ENCODE data around the gene EEPD1. TPM values are rescaled to one million over a fixed set of nuclear protein-coding genes. Genes with fewer than 3 reads are reported as not detected.

Gene EEPD1
- total and polyA plus RNA-seq, 5 donors from 2014 or later = 9.2 to 24.4 (median 11.1) TPM

- no peak overlapping the region for H3K27ac ChIP-seq (ENCODE audit: insufficient read depth, low read length, poor library complexity, severe bottlenecking)
- no peaks in the 10 kb centered on the region for H3K9me3 Mint-ChIP-seq
- H3K9me3 ChIP-seq (ENCODE audit: control insufficient read depth in 2 of 2, low read length in 2 of 2) = no peaks in the 10 kb centered on the region
- H3K27me3 Mint-ChIP-seq = no peaks in the 10 kb centered on the region
- peaks cover 47% of the 10 kb centered on the region for H3K4me1 ChIP-seq (ENCODE audit: control insufficient read depth, insufficient read depth, low read length, poor library complexity, severe bottlenecking)
- no peaks in the 10 kb centered on the region for H3K27me3 ChIP-seq (ENCODE audit: control insufficient read depth, insufficient read depth, low read length)
- peaks cover 4 to 64% (median 37%) of the 10 kb centered on the region in 4 donors for H3K4me1 Mint-ChIP-seq
- no peaks in the 10 kb centered on the region for H3K36me3 ChIP-seq (ENCODE audit: control insufficient read depth, insufficient read depth, low read length)
- peak overlapping the region; percentile 60 to 93 (median 62) for H3K27ac Mint-ChIP-seq
- H3K4me3 ChIP-seq (ENCODE audit: low read depth, low read length) = no peak overlapping the region
- DNase-seq (no peak), ATAC-seq (ENCODE audit: low read depth in 2 of 2) (no peak)
- no peak overlapping the region for H3K4me3 Mint-ChIP-seq
- H3K36me3 Mint-ChIP-seq = no peaks in the 10 kb centered on the region
Measured at GRCh38 chr7:36284456-36285090, 131.5 kb downstream of the EEPD1 start.

- H3K27ac Mint-ChIP-seq = peak overlapping the region in 1 of 3 donors; percentile 93
- no peaks in the 10 kb centered on the region for H3K9me3 Mint-ChIP-seq
- DNase-seq (no peak), ATAC-seq (ENCODE audit: low read depth in 2 of 2) (no peak)
- H3K36me3 Mint-ChIP-seq = no peaks in the 10 kb centered on the region
- peaks cover 4 to 64% (median 37%) of the 10 kb centered on the region in 4 donors for H3K4me1 Mint-ChIP-seq
- no peaks in the 10 kb centered on the region for H3K9me3 ChIP-seq (ENCODE audit: control insufficient read depth in 2 of 2, low read length in 2 of 2)
- no peaks in the 10 kb centered on the region for H3K27me3 Mint-ChIP-seq
- no peak overlapping the region for H3K4me3 Mint-ChIP-seq
- peaks cover 47% of the 10 kb centered on the region for H3K4me1 ChIP-seq (ENCODE audit: control insufficient read depth, insufficient read depth, low read length, poor library complexity, severe bottlenecking)
- no peaks in the 10 kb centered on the region for H3K36me3 ChIP-seq (ENCODE audit: control insufficient read depth, insufficient read depth, low read length)
- H3K27ac ChIP-seq (ENCODE audit: insufficient read depth, low read length, poor library complexity, severe bottlenecking) = peak overlapping the region; percentile 77
- no peak overlapping the region for H3K4me3 ChIP-seq (ENCODE audit: low read depth, low read length)
- no peaks in the 10 kb centered on the region for H3K27me3 ChIP-seq (ENCODE audit: control insufficient read depth, insufficient read depth, low read length)
Measured at GRCh38 chr7:36285276-36285675, 132.2 kb downstream of the EEPD1 start.

GRCh38 chr7:36286226-36286625 lies 133.2 kb downstream of the EEPD1 start:
- peak overlapping the region; percentile 93 to 98 (median 96) for H3K27ac Mint-ChIP-seq
- H3K27me3 Mint-ChIP-seq = no peaks in the 10 kb centered on the region
- Histone ChIP-seq H3K9me3 (ENCODE audit: control insufficient read depth in 2 of 2, low read length in 2 of 2) (no peaks in the 10 kb centered on the region), H3K36me3 (ENCODE audit: control insufficient read depth, insufficient read depth, low read length) (no peaks in the 10 kb centered on the region), H3K27ac (ENCODE audit: insufficient read depth, low read length, poor library complexity, severe bottlenecking) (peak overlapping the region; percentile 77), H3K4me3 (ENCODE audit: low read depth, low read length) (peak overlapping the region; percentile 57), H3K4me1 (ENCODE audit: control insufficient read depth, insufficient read depth, low read length, poor library complexity, severe bottlenecking) (peaks cover 47% of the 10 kb centered on the region), H3K27me3 (ENCODE audit: control insufficient read depth, insufficient read depth, low read length) (no peaks in the 10 kb centered on the region)
- H3K4me1 Mint-ChIP-seq = peaks cover 5 to 68% (median 37%) of the 10 kb centered on the region in 4 donors
- H3K9me3 Mint-ChIP-seq = no peaks in the 10 kb centered on the region
- H3K36me3 Mint-ChIP-seq = no peaks in the 10 kb centered on the region
- peak; percentile 39 to 80 (median 50) for DNase-seq
- ATAC-seq (ENCODE audit: low read depth in 2 of 2) = peak; percentile 55 to 57
- peak overlapping the region; percentile 71 to 94 (median 76) for H3K4me3 Mint-ChIP-seq

GRCh38 chr7:36286688-36287087 lies 133.6 kb downstream of the EEPD1 start:
- Histone ChIP-seq H3K27me3 (ENCODE audit: control insufficient read depth, insufficient read depth, low read length) (no peaks in the 10 kb centered on the region), H3K36me3 (ENCODE audit: control insufficient read depth, insufficient read depth, low read length) (no peaks in the 10 kb centered on the region), H3K9me3 (ENCODE audit: control insufficient read depth in 2 of 2, low read length in 2 of 2) (no peaks in the 10 kb centered on the region), H3K4me1 (ENCODE audit: control insufficient read depth, insufficient read depth, low read length, poor library complexity, severe bottlenecking) (peaks cover 50% of the 10 kb centered on the region), H3K4me3 (ENCODE audit: low read depth, low read length) (peak overlapping the region; percentile 57), H3K27ac (ENCODE audit: insufficient read depth, low read length, poor library complexity, severe bottlenecking) (peak overlapping the region; percentile 77)
- ATAC-seq (ENCODE audit: low read depth in 2 of 2) = no peak
- DNase-seq = no peak
- Mint-ChIP-seq H3K36me3 (no peaks in the 10 kb centered on the region), H3K4me1 (peaks cover 9 to 69% (median 38%) of the 10 kb centered on the region in 4 donors), H3K27me3 (no peaks in the 10 kb centered on the region), H3K4me3 (peak overlapping the region; percentile 71 to 94 (median 76)), H3K27ac (peak overlapping the region; percentile 93 to 98 (median 96)), H3K9me3 (no peaks in the 10 kb centered on the region)

- peak overlapping the region; percentile 80 for H3K4me3 ChIP-seq (ENCODE audit: low read depth, low read length)
- H3K27ac ChIP-seq (ENCODE audit: insufficient read depth, low read length, poor library complexity, severe bottlenecking) = peak overlapping the region; percentile 77
- DNase-seq = peak in 2 of 3 donors; percentile 24 to 68
- peak; percentile 28 to 29 for ATAC-seq (ENCODE audit: low read depth in 2 of 2)
- peaks cover 54% of the 10 kb centered on the region for H3K4me1 ChIP-seq (ENCODE audit: control insufficient read depth, insufficient read depth, low read length, poor library complexity, severe bottlenecking)
- no peaks in the 10 kb centered on the region for H3K9me3 ChIP-seq (ENCODE audit: control insufficient read depth in 2 of 2, low read length in 2 of 2)
- H3K36me3 ChIP-seq (ENCODE audit: control insufficient read depth, insufficient read depth, low read length) = no peaks in the 10 kb centered on the region
- no peaks in the 10 kb centered on the region for H3K9me3 Mint-ChIP-seq
- no peaks in the 10 kb centered on the region for H3K27me3 Mint-ChIP-seq
- peak overlapping the region; percentile 80 to 89 (median 87) for H3K4me3 Mint-ChIP-seq
- H3K27me3 ChIP-seq (ENCODE audit: control insufficient read depth, insufficient read depth, low read length) = no peaks in the 10 kb centered on the region
- peak overlapping the region; percentile 86 to 98 (median 93) for H3K27ac Mint-ChIP-seq
- no peaks in the 10 kb centered on the region for H3K36me3 Mint-ChIP-seq
- peaks cover 10 to 72% (median 39%) of the 10 kb centered on the region in 4 donors for H3K4me1 Mint-ChIP-seq
Measured at GRCh38 chr7:36287371-36288241, 134.6 kb downstream of the EEPD1 start.

GRCh38 chr7:36288501-36288900 lies 135.4 kb downstream of the EEPD1 start:
- Mint-ChIP-seq H3K27ac (peak overlapping the region; percentile 86 to 98 (median 93)), H3K36me3 (no peaks in the 10 kb centered on the region), H3K27me3 (no peaks in the 10 kb centered on the region), H3K4me1 (peaks cover 10 to 64% (median 36%) of the 10 kb centered on the region in 4 donors), H3K4me3 (peak overlapping the region in 3 of 4 donors; percentile 80 to 89 (median 85)), H3K9me3 (no peaks in the 10 kb centered on the region)
- Histone ChIP-seq H3K4me1 (ENCODE audit: control insufficient read depth, insufficient read depth, low read length, poor library complexity, severe bottlenecking) (peaks cover 47% of the 10 kb centered on the region), H3K27ac (ENCODE audit: insufficient read depth, low read length, poor library complexity, severe bottlenecking) (peak overlapping the region; percentile 77), H3K27me3 (ENCODE audit: control insufficient read depth, insufficient read depth, low read length) (no peaks in the 10 kb centered on the region), H3K4me3 (ENCODE audit: low read depth, low read length) (peak overlapping the region; percentile 80), H3K36me3 (ENCODE audit: control insufficient read depth, insufficient read depth, low read length) (no peaks in the 10 kb centered on the region), H3K9me3 (ENCODE audit: control insufficient read depth in 2 of 2, low read length in 2 of 2) (no peaks in the 10 kb centered on the region)
- DNase-seq (no peak), ATAC-seq (ENCODE audit: low read depth in 2 of 2) (no peak)

- no peak overlapping the region for H3K4me3 Mint-ChIP-seq
Measured at GRCh38 chr7:36289833-36290661, 137.0 kb downstream of the EEPD1 start.

More at GRCh38 chr7:36289833-36290661, 137.0 kb downstream of the EEPD1 start:
- DNase-seq (no peak), ATAC-seq (ENCODE audit: low read depth in 2 of 2) (no peak)
- no peak overlapping the region for H3K4me3 ChIP-seq (ENCODE audit: low read depth, low read length)
- no peak overlapping the region for H3K27ac Mint-ChIP-seq
- no peaks in the 10 kb centered on the region for H3K27me3 ChIP-seq (ENCODE audit: control insufficient read depth, insufficient read depth, low read length)
- no peak overlapping the region for H3K27ac ChIP-seq (ENCODE audit: insufficient read depth, low read length, poor library complexity, severe bottlenecking)
- H3K4me1 ChIP-seq (ENCODE audit: control insufficient read depth, insufficient read depth, low read length, poor library complexity, severe bottlenecking) = peaks cover 46% of the 10 kb centered on the region
- peaks cover 10 to 51% (median 31%) of the 10 kb centered on the region in 4 donors for H3K4me1 Mint-ChIP-seq
- no peaks in the 10 kb centered on the region for H3K9me3 ChIP-seq (ENCODE audit: control insufficient read depth in 2 of 2, low read length in 2 of 2)
- H3K9me3 Mint-ChIP-seq = no peaks in the 10 kb centered on the region
- H3K36me3 Mint-ChIP-seq = no peaks in the 10 kb centered on the region
- no peaks in the 10 kb centered on the region for H3K27me3 Mint-ChIP-seq
- H3K36me3 ChIP-seq (ENCODE audit: control insufficient read depth, insufficient read depth, low read length) = no peaks in the 10 kb centered on the region
